Activated CD8-positive, alpha-beta memory T cell treated with anti-CD3 and anti-CD28 coated beads, Interleukin-2, amount 50 U/mL, for 1 hour (primary cell): ENCODE results near the gene CPTP.
"Not testable (repeated sequence)": the region's sequence is repeated elsewhere in the genome, so short reads cannot be mapped to it uniquely, and the experiment has no call there.

Experiments
- DNase-seq: peaks from one replicate; pipeline ENCODE4 v3.0.0-alpha.2; 2020; ENCODE audit errors: extremely low read depth

CPTP gene

GRCh38 chr1:1306661-1307260 lies 17.8 kb upstream of the CPTP start:
- no peak for DNase-seq

- no peak for DNase-seq
These were observed 17.2 kb upstream of the CPTP start for GRCh38 chr1:1307261-1307922.

GRCh38 chr1:1307923-1308755 lies 16.5 kb upstream of the CPTP start, which contains the start of the genes ACAP3 and PUSL1:
ACAP3 (minus strand) TSS chr1:1307930; CDS start chr1:1307815, 115 bp downstream.
PUSL1 (plus strand) TSS chr1:1308597; CDS start chr1:1308644, 47 bp downstream.
- DNase-seq, result peak; percentile 65

DNA sequence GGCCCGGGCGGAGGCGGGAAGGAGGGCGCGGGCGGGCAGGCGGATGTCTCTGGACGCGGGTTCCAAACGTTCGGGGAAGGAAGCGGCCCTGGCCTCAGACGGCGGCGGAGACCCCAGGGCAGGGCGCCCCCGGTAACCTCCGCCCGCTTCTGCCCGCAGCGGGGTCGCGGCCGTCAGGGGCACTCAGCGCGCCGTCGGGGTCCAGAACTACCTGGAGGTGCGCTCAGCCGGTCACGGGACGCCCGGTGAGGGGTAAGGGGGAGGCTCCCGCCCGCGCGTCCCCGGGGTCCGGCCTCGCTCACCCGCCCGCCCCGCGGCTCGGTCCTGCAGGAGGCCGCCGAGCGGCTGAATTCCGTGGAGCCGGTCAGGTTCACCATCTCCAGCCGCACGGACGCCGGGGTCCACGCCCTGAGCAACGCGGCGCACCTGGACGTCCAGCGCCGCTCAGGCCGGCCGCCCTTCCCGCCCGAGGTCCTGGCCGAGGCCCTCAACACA lies 15.8 kb upstream of the CPTP start:
- DNase-seq, result no peak

DNA sequence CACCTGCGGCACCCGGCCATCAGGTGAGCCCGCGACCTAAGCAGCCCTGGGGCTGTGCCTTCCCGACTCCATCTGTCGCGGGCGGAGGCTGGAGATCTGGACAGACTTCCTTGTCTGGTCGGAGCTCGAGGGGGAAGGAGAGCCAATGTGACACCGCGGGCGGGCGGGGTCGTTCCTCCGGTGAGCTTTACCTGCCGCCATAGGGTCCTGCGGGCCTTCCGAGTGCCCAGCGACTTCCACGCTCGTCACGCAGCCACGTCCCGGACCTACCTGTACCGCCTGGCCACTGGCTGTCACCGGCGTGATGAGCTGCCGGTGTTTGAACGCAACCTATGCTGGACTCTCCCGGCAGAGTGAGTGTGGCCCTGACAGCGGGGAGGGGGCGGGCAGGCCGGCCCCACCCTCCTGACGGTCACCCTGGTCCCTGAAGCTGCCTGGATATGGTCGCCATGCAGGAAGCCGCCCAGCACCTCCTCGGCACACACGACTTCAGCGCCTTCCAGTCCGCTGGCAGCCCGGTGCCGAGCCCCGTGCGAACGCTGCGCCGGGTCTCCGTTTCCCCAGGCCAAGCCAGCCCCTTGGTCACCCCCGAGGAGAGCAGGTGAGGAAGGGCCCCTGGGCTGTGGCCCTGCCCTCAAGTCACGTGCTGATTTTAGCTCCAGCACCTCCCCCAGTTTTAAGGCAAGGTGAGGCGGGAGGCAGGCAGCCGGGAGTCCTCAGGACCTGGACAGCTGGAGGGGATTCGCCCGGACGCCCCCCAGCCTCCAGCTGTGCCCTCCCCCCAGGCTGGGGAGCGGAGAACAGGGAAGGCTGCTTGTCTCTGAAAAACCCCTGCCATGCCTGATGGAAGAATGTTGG lies 15.1 kb upstream of the CPTP start:
- DNase-seq, result no peak

DNA sequence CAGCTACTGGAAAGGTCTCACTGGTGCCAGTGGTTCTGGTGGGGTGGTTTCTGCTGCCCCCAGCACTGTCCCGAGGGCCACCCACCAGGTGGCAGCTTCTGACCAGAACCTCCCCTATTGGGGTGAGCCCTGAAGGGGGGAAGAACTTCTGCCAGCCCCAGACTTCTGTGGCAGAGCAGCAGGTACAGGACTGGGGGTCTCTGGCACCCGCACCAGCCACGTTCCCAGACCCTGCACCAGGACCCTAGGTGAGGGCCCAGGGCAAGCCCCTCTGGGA lies 14.6 kb upstream of the CPTP start:
- no peak for DNase-seq

- DNase-seq, result no peak
These were observed 14.0 kb upstream of the CPTP start for GRCh38 chr1:1310476-1311053.

GRCh38 chr1:1311107-1312104 lies 13.2 kb upstream of the CPTP start:
- DNase-seq, result no peak

- no peak for DNase-seq
These were observed 11.9 kb upstream of the CPTP start for GRCh38 chr1:1312450-1313314.

- no peak for DNase-seq
These were observed 10.9 kb upstream of the CPTP start for GRCh38 chr1:1313500-1314236.

DNA sequence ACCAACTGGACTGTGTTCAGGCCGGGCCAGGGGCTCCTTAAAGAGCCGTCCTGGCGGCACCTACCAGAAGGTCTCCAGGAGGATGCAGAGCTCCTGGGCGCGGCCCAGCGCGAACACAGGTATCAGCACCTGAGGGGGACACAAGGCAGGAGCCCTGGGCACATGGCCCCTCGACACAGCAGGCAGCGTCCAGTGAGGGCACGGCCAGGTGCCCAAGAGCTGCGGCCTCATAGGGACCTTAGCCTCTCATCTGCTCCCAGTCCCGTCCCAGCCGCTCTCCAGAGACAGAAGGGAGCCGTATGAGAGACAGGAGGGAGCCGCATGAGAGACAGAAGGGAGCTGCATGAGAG lies 10.4 kb upstream of the CPTP start:
- DNase-seq, result no peak

DNA sequence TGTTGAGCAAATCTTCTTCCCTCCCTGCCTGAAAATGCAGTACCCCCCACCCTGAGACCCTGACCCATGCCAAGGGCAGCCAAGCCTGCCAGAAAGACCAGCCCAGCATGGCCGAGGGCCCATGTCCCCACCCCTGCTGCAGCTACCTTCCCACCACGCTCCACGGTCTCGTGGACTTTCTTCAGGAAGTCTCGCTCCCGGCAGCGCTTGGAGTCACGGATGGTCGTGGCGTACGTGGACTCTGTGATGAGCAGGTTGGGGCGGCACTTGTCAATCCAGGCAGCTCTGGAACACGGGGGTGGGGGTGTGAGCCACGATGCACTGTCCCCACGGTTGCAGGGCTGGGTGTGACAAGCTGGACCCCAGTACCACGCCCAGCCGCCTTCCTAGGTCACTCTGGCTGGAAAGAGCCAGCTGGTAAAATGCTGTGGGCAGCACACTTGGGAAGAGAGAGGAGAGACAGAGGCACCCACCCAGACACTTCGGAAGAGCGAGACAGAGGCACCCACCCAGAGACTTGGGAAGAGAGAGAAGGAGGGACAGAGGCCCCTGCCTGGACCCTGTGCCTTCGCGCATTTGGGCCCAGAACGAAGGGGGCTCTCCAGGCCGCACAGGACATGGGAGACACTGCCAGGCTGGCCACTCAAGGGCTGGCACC lies 9.8 kb upstream of the CPTP start:
- no peak for DNase-seq

DNA sequence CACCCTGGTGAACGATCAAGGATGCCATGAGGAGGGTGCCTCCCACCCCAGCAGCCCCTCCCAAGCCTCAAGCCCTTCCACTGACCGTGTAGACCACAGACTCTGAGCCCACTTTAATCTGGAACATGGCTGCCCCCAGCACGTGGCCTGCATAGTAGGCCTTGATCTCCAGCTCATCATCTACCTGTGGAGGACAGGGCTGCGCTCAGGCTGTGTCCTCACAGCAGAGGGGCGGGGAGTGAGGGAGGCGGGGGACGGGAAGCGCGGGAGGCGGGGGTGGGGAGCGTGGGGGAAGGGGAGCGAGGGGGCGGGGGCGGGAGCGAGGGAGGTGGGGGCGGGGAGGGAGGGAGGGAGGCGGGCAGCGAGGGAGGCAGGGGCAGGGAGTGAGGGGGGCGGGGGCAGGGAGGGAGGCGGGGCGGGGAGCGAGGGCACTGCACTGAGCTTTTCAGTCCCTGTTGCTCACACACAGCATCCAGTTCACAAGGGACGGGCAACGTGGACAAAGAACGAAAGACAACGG lies 9.1 kb upstream of the CPTP start:
- no peak for DNase-seq

DNA sequence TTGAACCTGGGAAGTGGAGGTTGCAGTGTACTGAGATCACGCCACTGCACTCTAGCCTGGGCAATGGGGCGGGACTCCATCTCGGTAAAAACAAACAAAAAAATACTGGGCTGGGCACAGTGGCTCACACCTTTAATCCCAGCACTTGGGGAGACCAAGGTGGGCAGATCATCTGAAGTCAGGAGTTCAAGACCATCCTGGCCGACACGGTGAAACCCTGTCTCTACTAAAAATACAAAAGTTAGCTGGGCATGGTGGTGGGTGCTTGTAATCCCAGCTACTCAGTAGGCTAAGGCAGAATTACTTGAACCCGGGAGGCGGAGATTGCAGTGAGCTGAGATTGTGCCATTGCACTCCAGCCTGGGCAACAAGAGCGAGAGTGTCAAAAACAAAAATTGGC lies 8.4 kb upstream of the CPTP start:
- DNase-seq, result not testable (repeated sequence)

DNA sequence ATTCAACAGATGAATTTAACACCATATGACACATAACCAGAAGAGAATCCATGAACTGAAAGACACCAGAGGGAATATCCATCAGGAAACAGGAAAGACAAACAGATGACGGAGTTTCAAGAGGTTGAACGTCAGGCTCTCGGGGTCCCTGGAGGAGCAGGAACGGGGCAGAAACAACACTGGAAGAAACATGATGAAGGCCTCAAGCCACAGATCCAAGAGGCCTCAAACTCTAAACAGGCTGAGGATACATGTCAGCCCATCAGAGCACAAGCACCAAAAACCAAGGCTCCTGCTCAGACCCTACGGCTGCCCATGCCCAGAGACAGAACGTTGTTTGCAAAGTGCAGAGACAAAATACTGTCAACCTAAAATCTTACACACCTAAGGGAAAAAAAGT lies 7.2 kb upstream of the CPTP start:
- no peak for DNase-seq

- DNase-seq, result no peak
These were observed 6.4 kb upstream of the CPTP start for GRCh38 chr1:1318131-1318652.

DNA sequence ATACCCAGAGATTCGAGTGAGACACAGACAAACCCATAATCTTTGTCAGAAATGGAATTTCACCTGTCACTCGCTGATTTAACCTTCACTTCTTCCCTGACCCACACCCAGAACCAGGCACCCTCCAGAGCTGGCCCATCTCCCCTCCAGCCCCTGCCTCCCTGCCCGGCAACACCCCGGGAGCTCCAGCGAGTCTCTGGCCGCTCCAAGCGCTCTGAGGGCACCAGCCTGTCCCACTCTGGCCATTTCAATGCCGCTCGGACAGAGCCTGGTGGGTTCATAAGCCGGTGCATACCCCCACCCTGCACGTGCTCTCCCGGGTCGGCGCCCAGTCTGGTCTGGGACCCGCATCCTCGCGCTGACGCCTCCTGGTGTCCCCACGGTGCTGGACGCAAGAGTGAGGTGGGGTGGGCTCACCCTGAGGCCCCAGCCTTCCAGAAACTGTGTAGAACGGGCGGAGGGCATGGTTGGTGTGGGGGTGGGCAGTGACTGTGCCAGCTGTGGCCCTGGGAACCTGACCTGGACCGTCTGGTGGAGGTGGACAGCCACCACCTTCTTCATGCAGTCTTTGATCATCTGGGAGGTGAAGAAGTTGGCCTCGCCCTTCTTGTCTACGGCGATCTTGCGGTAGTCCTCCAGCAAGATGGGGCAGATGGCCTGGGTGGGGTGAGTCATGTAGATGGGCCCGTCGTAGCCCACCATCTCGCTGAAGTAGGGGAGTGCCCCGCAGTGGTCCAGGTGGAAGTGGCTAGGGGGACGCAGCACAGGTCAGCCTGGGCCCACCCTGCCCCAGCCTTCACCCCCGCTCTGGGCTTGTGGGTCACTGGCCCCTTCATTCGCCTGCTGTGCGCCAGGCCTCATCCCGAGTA lies 5.6 kb upstream of the CPTP start:
- no peak for DNase-seq
